GM19372 (cell line): ENCODE results near the gene CEP112.
"Not testable (repeated sequence)": the region's sequence is repeated elsewhere in the genome, so short reads cannot be mapped to it uniquely, and the experiment has no call there.

Experiments used
- ATAC-seq: cut with Tn5 transposase; IDR thresholded peaks from one replicate; pipeline ENCODE4 v1.9.1; 2021; ENCODE audit warnings: mild to moderate bottlenecking, low read depth, moderate library complexity; ENCODE audit not compliant: unreplicated experiment

The CEP112 gene

GRCh38 chr17:65852911-65853310, 339.0 kb downstream of the CEP112 start:
- ATAC-seq: no peak

GRCh38 chr17:65851965-65852736, 339.8 kb downstream of the CEP112 start:
- ATAC-seq: no peak

- ATAC-seq: no peak
Measured at GRCh38 chr17:65850486-65850885, 341.4 kb downstream of the CEP112 start.

- no peak for ATAC-seq
Measured at GRCh38 chr17:65848751-65849150, 343.2 kb downstream of the CEP112 start.

GRCh38 chr17:65841089-65841488, 350.8 kb downstream of the CEP112 start:
- no peak for ATAC-seq

GRCh38 chr17:65837232-65837631, 354.7 kb downstream of the CEP112 start:
- not testable (repeated sequence) for ATAC-seq

GRCh38 chr17:65833214-65833613, 358.7 kb downstream of the CEP112 start:
- no peak for ATAC-seq

GRCh38 chr17:65830356-65830755, 361.6 kb downstream of the CEP112 start:
- no peak for ATAC-seq

GRCh38 chr17:65826577-65826976, 365.4 kb downstream of the CEP112 start:
- ATAC-seq: not testable (repeated sequence)

- ATAC-seq: no peak
Measured at GRCh38 chr17:65824901-65825300, 367.0 kb downstream of the CEP112 start.

- no peak for ATAC-seq
Measured at GRCh38 chr17:65823713-65824112, 368.2 kb downstream of the CEP112 start.

GRCh38 chr17:65820811-65821210, 371.1 kb downstream of the CEP112 start:
- no peak for ATAC-seq

- no peak for ATAC-seq
Measured at GRCh38 chr17:65820306-65820705, 371.6 kb downstream of the CEP112 start.

GRCh38 chr17:65819810-65820209, 372.1 kb downstream of the CEP112 start:
- no peak for ATAC-seq

GRCh38 chr17:65817951-65818350, 374.0 kb downstream of the CEP112 start:
- ATAC-seq: no peak

GRCh38 chr17:65814418-65814817, 377.5 kb downstream of the CEP112 start:
- ATAC-seq: no peak

GRCh38 chr17:65813306-65813705, 378.6 kb downstream of the CEP112 start:
- no peak for ATAC-seq

GRCh38 chr17:65811043-65811442, 380.9 kb downstream of the CEP112 start:
- ATAC-seq: no peak

GRCh38 chr17:65809366-65809765, 382.6 kb downstream of the CEP112 start:
- no peak for ATAC-seq

- ATAC-seq: not testable (repeated sequence)
Measured at GRCh38 chr17:65808566-65808965, 383.4 kb downstream of the CEP112 start.

- no peak for ATAC-seq
Measured at GRCh38 chr17:65807361-65807760, 384.6 kb downstream of the CEP112 start.

GRCh38 chr17:65801513-65801912, 390.4 kb downstream of the CEP112 start:
- no peak for ATAC-seq

GRCh38 chr17:65800655-65801054, 391.3 kb downstream of the CEP112 start:
- ATAC-seq: no peak
